HL-60 (cell line): ENCODE data around the gene RASD2.

Experiments used
- DNase-seq, 2 experiments: peaks; one replicate each; pipeline ENCODE4 v3.0.0-alpha.2; 2010 to 2020; ENCODE audit warnings: low read depth in 1 of 2, low spot score in 1 of 2
- H3K27ac ChIP-seq: fragments of 250-450 bp; sonication (Bioruptor Pico); replicated peaks from 2 replicates; pipeline ENCODE4 v1.5.1; 2020; ENCODE audit warnings: mild to moderate bottlenecking, moderate library complexity
- H3K27me3 ChIP-seq: fragments of 250-450 bp; sonication (Bioruptor Pico); 2 replicates; pipeline ENCODE4 v1.5.1; 2021; ENCODE audit warnings: mild to moderate bottlenecking, moderate library complexity; ENCODE audit not compliant: insufficient read depth, poor library complexity, severe bottlenecking
- H3K4me3 ChIP-seq: replicated peaks from 2 replicates; pipeline ENCODE4 v1.5.1; 2011; ENCODE audit warnings: mild to moderate bottlenecking, control low read depth, low read length; ENCODE audit not compliant: insufficient read depth
- GABPA ChIP-seq: IDR thresholded peaks from 2 replicates; pipeline ENCODE4 v1.6.1; 2012; ENCODE audit warnings: low read depth
- POLR2AphosphoS5 ChIP-seq: IDR thresholded peaks from 2 replicates; pipeline ENCODE4 v1.6.1; 2012; ENCODE audit warnings: low read depth
- REST ChIP-seq: IDR thresholded peaks from 2 replicates; pipeline ENCODE4 v1.6.1; 2012; ENCODE audit warnings: low read depth; ENCODE audit not compliant: insufficient replicate concordance
- SPI1 ChIP-seq: IDR thresholded peaks from 2 replicates; pipeline ENCODE4 v1.6.1; 2012; ENCODE audit warnings: low read depth, mild to moderate bottlenecking, borderline replicate concordance
- TF ChIP-seq, protein P1 (sequence below): IDR thresholded peaks from one replicate; pipeline ENCODE4 v1.5.1; 2011; ENCODE audit warnings: low read length, control low read depth, inconsistent platforms; ENCODE audit not compliant: insufficient read depth

RASD2 gene

DNA sequence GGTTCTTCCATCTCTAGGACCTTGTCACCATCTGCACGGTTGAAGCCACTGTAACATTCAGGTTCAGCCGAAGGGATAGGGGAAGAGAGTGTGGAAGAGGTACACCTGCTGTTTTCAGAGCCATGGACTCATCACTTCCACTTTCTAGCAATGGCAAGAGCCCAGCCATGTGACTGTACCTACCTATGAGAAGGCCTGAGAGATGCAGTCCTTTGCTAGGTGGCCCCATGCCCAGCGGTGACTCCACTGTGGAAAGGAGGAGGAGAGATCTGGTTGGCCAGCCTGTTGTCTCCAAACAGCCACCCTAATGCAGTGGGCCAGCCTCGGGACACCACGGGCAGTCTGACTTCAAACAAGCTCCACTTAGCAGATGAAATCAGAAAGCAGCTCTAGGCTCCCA, 16.0 kb downstream of the RASD2 start:
- no peak overlapping the region for H3K27ac ChIP-seq
- TF ChIP-seq REST (no peak), SPI1 (no peak), POLR2AphosphoS5 (no peak), GABPA (no peak)
- TF ChIP-seq, protein P1, sequence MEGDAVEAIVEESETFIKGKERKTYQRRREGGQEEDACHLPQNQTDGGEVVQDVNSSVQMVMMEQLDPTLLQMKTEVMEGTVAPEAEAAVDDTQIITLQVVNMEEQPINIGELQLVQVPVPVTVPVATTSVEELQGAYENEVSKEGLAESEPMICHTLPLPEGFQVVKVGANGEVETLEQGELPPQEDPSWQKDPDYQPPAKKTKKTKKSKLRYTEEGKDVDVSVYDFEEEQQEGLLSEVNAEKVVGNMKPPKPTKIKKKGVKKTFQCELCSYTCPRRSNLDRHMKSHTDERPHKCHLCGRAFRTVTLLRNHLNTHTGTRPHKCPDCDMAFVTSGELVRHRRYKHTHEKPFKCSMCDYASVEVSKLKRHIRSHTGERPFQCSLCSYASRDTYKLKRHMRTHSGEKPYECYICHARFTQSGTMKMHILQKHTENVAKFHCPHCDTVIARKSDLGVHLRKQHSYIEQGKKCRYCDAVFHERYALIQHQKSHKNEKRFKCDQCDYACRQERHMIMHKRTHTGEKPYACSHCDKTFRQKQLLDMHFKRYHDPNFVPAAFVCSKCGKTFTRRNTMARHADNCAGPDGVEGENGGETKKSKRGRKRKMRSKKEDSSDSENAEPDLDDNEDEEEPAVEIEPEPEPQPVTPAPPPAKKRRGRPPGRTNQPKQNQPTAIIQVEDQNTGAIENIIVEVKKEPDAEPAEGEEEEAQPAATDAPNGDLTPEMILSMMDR: no peak
- H3K27me3 ChIP-seq: no peaks in the 10 kb centered on the region
- DNase-seq: no peak
- no peak overlapping the region for H3K4me3 ChIP-seq

- no peaks in the 10 kb centered on the region for H3K27me3 ChIP-seq
- H3K4me3 ChIP-seq: no peak overlapping the region
- H3K27ac ChIP-seq: no peak overlapping the region
- TF ChIP-seq GABPA (no peak), REST (no peak), POLR2AphosphoS5 (no peak), SPI1 (no peak)
- TF ChIP-seq, protein P1: no peak
- DNase-seq: no peak
Measured at GRCh38 chr22:35558031-35558430, 17.4 kb downstream of the RASD2 start.

- TF ChIP-seq REST (no peak), SPI1 (no peak), GABPA (no peak), POLR2AphosphoS5 (no peak)
- TF ChIP-seq, protein P1: no peak
- Histone ChIP-seq H3K27me3 (no peaks in the 10 kb centered on the region), H3K27ac (no peak overlapping the region), H3K4me3 (no peak overlapping the region)
- DNase-seq: no peak
Measured at GRCh38 chr22:35558719-35559118, 18.1 kb downstream of the RASD2 start.
